Measurements from ENCODE around the gene SLC16A10. TPM values are rescaled to one million over a fixed set of nuclear protein-coding genes. Genes with fewer than 3 reads are reported as not detected.

Gene SLC16A10
- total RNA-seq, 1 experiment from 2014 or later: 0.18 TPM

DNA sequence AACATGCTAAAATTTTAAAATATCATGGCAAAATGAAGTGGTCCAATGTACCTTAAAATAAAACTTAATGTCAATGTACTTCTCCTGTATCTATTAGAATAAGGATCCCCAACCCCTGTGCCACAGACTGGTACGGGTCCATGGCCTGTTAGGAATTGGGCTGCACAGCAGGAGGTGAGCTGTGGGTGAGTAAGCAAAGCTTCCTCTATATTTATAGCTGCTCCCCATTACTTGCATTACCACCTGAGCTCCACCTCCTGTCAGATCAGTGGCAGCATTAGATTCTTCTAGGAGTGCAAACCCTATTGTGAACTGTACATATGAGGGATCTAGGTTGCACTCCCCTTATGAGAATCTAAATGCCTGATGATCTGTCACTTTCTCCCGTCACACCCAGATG is 86.0 kb downstream of the SLC16A10 start:
- no peak overlapping the region for H3K4me3 ChIP-seq (ENCODE audit: low read depth in 2 of 2, low read length in 2 of 2)
- H3K27me3 ChIP-seq (ENCODE audit: control insufficient read depth, insufficient read depth, low read length): peaks cover 38% of the 10 kb centered on the region
- ChIA-PET POLR2A (no interaction called here), CTCF (no interaction called here)
- in situ Hi-C loops (cut with HindIII; ENCODE audit: low pct_unique_long_range_greater_than_20kb, low sequenced_read_pairs) (no loop called here), intact Hi-C loops (cut with micrococcal nuclease; ENCODE audit: unreplicated experiment) (no loop called here)
- H3K9me3 ChIP-seq (ENCODE audit: control insufficient read depth, insufficient read depth, low read depth, low read length): no peaks in the 10 kb centered on the region
- no peaks in the 10 kb centered on the region for H3K4me1 ChIP-seq (ENCODE audit: control insufficient read depth, insufficient read depth, low read length)
- DNase-seq (ENCODE audit: low read depth, low spot score) (no peak), ATAC-seq (no peak)
- no peaks in the 10 kb centered on the region for H3K36me3 ChIP-seq (ENCODE audit: control insufficient read depth, insufficient read depth, low read length)
- no TSS peak for BruUV-seq (replicated peaks)
- H3K27ac ChIP-seq (ENCODE audit: low read length): no peak overlapping the region
- TF ChIP-seq TCF7L2 (IDR thresholded peaks at IDR 0.05; ENCODE audit: low read depth, low read length): no peak

DNA sequence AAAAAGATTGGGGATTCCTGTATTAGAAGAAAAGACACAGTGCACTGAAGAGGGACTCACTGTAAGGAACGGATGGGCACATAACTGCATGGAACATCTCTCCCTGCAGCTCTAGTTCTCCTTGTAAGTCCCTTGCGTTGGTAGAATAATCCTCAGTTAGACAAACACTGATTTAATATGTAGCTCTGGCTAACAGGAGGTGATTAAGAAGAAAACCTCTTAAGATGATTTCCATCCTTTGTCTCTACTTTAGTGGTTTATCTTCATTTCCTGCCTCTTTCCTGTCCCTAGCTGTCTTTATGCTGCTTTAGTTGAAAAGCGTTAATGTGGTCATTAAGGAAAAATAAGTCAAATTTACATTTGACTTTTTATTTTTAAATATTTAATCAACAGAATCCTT is 86.6 kb downstream of the SLC16A10 start:
- H3K27me3 ChIP-seq (ENCODE audit: control insufficient read depth, insufficient read depth, low read length): peaks cover 38% of the 10 kb centered on the region
- ChIA-PET POLR2A (interaction anchor here (0.6 kb wide), 1 partner anchor 358 kb away, joined by 3 read pairs; the partner anchor contains the start of gene CDK19), CTCF (no interaction called here)
- no TSS peak for BruUV-seq (replicated peaks)
- ATAC-seq (no peak), DNase-seq (ENCODE audit: low read depth, low spot score) (no peak)
- in situ Hi-C loops (cut with HindIII; ENCODE audit: low pct_unique_long_range_greater_than_20kb, low sequenced_read_pairs): no loop called here
- intact Hi-C loops (cut with micrococcal nuclease; ENCODE audit: unreplicated experiment): no loop called here
- no peaks in the 10 kb centered on the region for H3K36me3 ChIP-seq (ENCODE audit: control insufficient read depth, insufficient read depth, low read length)
- no peak overlapping the region for H3K27ac ChIP-seq (ENCODE audit: low read length)
- H3K4me1 ChIP-seq (ENCODE audit: control insufficient read depth, insufficient read depth, low read length): no peaks in the 10 kb centered on the region
- TF ChIP-seq, protein P1, sequence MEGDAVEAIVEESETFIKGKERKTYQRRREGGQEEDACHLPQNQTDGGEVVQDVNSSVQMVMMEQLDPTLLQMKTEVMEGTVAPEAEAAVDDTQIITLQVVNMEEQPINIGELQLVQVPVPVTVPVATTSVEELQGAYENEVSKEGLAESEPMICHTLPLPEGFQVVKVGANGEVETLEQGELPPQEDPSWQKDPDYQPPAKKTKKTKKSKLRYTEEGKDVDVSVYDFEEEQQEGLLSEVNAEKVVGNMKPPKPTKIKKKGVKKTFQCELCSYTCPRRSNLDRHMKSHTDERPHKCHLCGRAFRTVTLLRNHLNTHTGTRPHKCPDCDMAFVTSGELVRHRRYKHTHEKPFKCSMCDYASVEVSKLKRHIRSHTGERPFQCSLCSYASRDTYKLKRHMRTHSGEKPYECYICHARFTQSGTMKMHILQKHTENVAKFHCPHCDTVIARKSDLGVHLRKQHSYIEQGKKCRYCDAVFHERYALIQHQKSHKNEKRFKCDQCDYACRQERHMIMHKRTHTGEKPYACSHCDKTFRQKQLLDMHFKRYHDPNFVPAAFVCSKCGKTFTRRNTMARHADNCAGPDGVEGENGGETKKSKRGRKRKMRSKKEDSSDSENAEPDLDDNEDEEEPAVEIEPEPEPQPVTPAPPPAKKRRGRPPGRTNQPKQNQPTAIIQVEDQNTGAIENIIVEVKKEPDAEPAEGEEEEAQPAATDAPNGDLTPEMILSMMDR (IDR thresholded peaks at IDR 0.05): no peak
- TF ChIP-seq, protein P2, sequence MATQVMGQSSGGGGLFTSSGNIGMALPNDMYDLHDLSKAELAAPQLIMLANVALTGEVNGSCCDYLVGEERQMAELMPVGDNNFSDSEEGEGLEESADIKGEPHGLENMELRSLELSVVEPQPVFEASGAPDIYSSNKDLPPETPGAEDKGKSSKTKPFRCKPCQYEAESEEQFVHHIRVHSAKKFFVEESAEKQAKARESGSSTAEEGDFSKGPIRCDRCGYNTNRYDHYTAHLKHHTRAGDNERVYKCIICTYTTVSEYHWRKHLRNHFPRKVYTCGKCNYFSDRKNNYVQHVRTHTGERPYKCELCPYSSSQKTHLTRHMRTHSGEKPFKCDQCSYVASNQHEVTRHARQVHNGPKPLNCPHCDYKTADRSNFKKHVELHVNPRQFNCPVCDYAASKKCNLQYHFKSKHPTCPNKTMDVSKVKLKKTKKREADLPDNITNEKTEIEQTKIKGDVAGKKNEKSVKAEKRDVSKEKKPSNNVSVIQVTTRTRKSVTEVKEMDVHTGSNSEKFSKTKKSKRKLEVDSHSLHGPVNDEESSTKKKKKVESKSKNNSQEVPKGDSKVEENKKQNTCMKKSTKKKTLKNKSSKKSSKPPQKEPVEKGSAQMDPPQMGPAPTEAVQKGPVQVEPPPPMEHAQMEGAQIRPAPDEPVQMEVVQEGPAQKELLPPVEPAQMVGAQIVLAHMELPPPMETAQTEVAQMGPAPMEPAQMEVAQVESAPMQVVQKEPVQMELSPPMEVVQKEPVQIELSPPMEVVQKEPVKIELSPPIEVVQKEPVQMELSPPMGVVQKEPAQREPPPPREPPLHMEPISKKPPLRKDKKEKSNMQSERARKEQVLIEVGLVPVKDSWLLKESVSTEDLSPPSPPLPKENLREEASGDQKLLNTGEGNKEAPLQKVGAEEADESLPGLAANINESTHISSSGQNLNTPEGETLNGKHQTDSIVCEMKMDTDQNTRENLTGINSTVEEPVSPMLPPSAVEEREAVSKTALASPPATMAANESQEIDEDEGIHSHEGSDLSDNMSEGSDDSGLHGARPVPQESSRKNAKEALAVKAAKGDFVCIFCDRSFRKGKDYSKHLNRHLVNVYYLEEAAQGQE (IDR thresholded peaks at IDR 0.05; ENCODE audit: insufficient read depth in 1 of 2, low read depth in 2 of 2, low read length in 1 of 2): no peak
- no peak for TF ChIP-seq TCF7L2 (IDR thresholded peaks at IDR 0.05; ENCODE audit: low read depth, low read length)
- no peak for TF ChIP-seq POLR2AphosphoS5 (IDR thresholded peaks at IDR 0.05; ENCODE audit: low read depth, low read length)
- TF ChIP-seq SIN3A (IDR thresholded peaks at IDR 0.05; ENCODE audit: borderline replicate concordance, insufficient read depth, low read depth, low read length): no peak
- H3K9me3 ChIP-seq (ENCODE audit: control insufficient read depth, insufficient read depth, low read depth, low read length): no peaks in the 10 kb centered on the region
- no peak overlapping the region for H3K4me3 ChIP-seq (ENCODE audit: low read depth in 2 of 2, low read length in 2 of 2)

DNA sequence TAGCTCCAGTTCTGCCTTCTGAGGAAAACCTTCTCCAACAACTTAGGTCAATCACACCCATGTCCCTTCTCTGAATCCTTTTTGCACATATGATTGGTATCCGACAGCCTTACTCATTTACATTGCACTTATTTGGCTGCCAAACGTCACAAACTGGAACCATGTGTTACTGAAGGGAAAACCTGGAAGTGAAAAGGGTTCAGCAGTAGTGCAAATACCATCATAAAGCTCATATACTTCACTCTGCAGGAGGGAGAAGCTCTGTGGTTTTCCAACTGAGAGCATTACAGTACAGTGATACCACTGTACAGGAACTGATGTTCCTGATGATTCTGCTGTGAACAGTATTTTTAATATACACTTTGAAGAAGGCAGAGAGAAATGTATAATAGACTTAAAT is 87.8 kb downstream of the SLC16A10 start:
- Histone ChIP-seq H3K9me3 (ENCODE audit: control insufficient read depth, insufficient read depth, low read depth, low read length) (no peaks in the 10 kb centered on the region), H3K4me3 (ENCODE audit: low read depth in 2 of 2, low read length in 2 of 2) (no peak overlapping the region), H3K4me1 (ENCODE audit: control insufficient read depth, insufficient read depth, low read length) (no peaks in the 10 kb centered on the region), H3K36me3 (ENCODE audit: control insufficient read depth, insufficient read depth, low read length) (no peaks in the 10 kb centered on the region), H3K27me3 (ENCODE audit: control insufficient read depth, insufficient read depth, low read length) (peaks cover 38% of the 10 kb centered on the region), H3K27ac (ENCODE audit: low read length) (no peak overlapping the region)
- ATAC-seq (no peak), DNase-seq (ENCODE audit: low read depth, low spot score) (no peak)
- intact Hi-C loops (cut with micrococcal nuclease; ENCODE audit: unreplicated experiment) (no loop called here), in situ Hi-C loops (cut with HindIII; ENCODE audit: low pct_unique_long_range_greater_than_20kb, low sequenced_read_pairs) (no loop called here)
- ChIA-PET POLR2A (no interaction called here), CTCF (interaction anchor here (0.7 kb wide), 1 partner anchor 222 kb away, joined by 4 read pairs; no protein-coding TSS in a partner anchor)
- TF ChIP-seq POLR2AphosphoS5 (IDR thresholded peaks at IDR 0.05; ENCODE audit: low read depth, low read length): no peak
- no peak for TF ChIP-seq SIN3A (IDR thresholded peaks at IDR 0.05; ENCODE audit: borderline replicate concordance, insufficient read depth, low read depth, low read length)
- TF ChIP-seq, protein P1 (IDR thresholded peaks at IDR 0.05): no peak
- TF ChIP-seq, protein P2 (IDR thresholded peaks at IDR 0.05; ENCODE audit: insufficient read depth in 1 of 2, low read depth in 2 of 2, low read length in 1 of 2): no peak
- TF ChIP-seq TCF7L2 (IDR thresholded peaks at IDR 0.05; ENCODE audit: low read depth, low read length): no peak
- no TSS peak for BruUV-seq (replicated peaks)
